Lower leg skin (tissue), 4 donors: ENCODE data around the gene COPG1. TPM values are rescaled to one million over a fixed set of nuclear protein-coding genes. Genes with fewer than 3 reads are reported as not detected.

Experiments used
- DNase-seq, 2 donors: peaks; one replicate each; pipeline ENCODE4 v3.0.0-alpha.2; 2019; ENCODE audit warnings: low spot score in 2 of 2
- H3K4me3 ChIP-seq: fragments of 200-600 bp; sonication (generic); 2 replicates; pipeline ENCODE4 v1.5.1; 2017; ENCODE audit warnings: mild to moderate bottlenecking, low read depth; ENCODE audit not compliant: poor library complexity, severe bottlenecking
- POLR2A ChIP-seq, 2 donors: fragments of 450-650 bp; IDR thresholded peaks; one replicate each; pipeline ENCODE4 v1.6.1; 2016 to 2017; ENCODE audit warnings: antibody characterized with exemption in 2 of 2, mild to moderate bottlenecking in 1 of 2, moderate library complexity in 1 of 2
- WGBS, 2 donors: methylation state at CpG; one replicate each; pipeline ENCODE4 v1.1.5; 2018; 5-methylcytosine and 5-hydroxymethylcytosine counted together
- intact Hi-C: fragments of 100-400 bp; cut with DNase I; formaldehyde crosslinking; loops from one replicate; pipeline ENCODE4 v1.15.0; 2023; ENCODE audit warnings: low total_unique reads
- total RNA-seq, 4 donors: library from RNA; depleted of rRNA; stranded (reverse); fragments of >200 nt; gene quantifications; one replicate each; pipeline ENCODE4 v1.1.0, GENCODE V29; 2016
- TF ChIP-seq, protein P1 (sequence below), 3 donors: fragments of 450-650 bp; IDR thresholded peaks; one replicate each; pipeline ENCODE4 v1.5.1; 2016; ENCODE audit warnings: antibody characterized with exemption in 3 of 3, mild to moderate bottlenecking in 3 of 3, moderate library complexity in 2 of 3

COPG1 gene
- total RNA-seq, 4 donors from 2014 or later: 69.2 to 95.2 (median 79.8) TPM

- DNase-seq: peak; percentile 65 to 94
- no peak for TF ChIP-seq POLR2A (IDR thresholded peaks at IDR 0.05)
- TF ChIP-seq, protein P1, sequence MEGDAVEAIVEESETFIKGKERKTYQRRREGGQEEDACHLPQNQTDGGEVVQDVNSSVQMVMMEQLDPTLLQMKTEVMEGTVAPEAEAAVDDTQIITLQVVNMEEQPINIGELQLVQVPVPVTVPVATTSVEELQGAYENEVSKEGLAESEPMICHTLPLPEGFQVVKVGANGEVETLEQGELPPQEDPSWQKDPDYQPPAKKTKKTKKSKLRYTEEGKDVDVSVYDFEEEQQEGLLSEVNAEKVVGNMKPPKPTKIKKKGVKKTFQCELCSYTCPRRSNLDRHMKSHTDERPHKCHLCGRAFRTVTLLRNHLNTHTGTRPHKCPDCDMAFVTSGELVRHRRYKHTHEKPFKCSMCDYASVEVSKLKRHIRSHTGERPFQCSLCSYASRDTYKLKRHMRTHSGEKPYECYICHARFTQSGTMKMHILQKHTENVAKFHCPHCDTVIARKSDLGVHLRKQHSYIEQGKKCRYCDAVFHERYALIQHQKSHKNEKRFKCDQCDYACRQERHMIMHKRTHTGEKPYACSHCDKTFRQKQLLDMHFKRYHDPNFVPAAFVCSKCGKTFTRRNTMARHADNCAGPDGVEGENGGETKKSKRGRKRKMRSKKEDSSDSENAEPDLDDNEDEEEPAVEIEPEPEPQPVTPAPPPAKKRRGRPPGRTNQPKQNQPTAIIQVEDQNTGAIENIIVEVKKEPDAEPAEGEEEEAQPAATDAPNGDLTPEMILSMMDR (IDR thresholded peaks at IDR 0.05): no peak
- H3K4me3 ChIP-seq: no peak overlapping the region
- WGBS, 2 donors: 27 to 47% methylated on average over 26 of the region's 26 CpGs
- intact Hi-C loops: no loop called here
These were observed 56.2 kb downstream of the COPG1 start for GRCh38 chr3:129305592-129306091.

DNA sequence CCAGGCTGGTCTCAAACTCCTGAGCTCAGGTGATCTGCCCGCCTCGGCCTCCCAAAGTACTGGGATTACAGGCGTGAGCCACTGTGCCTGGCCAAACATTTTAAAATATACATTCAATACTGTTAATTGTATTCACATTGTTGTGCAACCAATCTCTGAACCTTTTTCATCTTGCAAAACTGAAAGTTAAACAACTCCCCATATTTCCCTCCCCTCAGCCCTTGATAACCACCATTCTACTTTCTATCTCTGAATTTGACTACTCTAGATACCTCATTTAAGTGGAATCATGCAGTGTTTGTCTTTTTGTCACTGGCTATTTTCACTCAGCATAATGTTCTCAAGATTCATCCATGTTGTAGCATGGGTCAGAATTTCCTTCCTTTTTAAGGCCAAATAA, 59.2 kb downstream of the COPG1 start:
- DNase-seq: no peak
- no peak overlapping the region for H3K4me3 ChIP-seq
- intact Hi-C loops: no loop called here
- TF ChIP-seq, protein P1 (IDR thresholded peaks at IDR 0.05): no peak
- TF ChIP-seq POLR2A (IDR thresholded peaks at IDR 0.05): no peak
- 93 to 94% methylated on average over 3 of the region's 3 CpGs for WGBS, 2 donors

- no peak overlapping the region for H3K4me3 ChIP-seq
- intact Hi-C loops: no loop called here
- DNase-seq: no peak
- 52 to 53% methylated on average over 6 to 7 of the region's 7 CpGs for WGBS, 2 donors
- TF ChIP-seq, protein P1 (IDR thresholded peaks at IDR 0.05): no peak
- TF ChIP-seq POLR2A (IDR thresholded peaks at IDR 0.05): no peak
These were observed 61.0 kb downstream of the COPG1 start for GRCh38 chr3:129310111-129311011.

DNA sequence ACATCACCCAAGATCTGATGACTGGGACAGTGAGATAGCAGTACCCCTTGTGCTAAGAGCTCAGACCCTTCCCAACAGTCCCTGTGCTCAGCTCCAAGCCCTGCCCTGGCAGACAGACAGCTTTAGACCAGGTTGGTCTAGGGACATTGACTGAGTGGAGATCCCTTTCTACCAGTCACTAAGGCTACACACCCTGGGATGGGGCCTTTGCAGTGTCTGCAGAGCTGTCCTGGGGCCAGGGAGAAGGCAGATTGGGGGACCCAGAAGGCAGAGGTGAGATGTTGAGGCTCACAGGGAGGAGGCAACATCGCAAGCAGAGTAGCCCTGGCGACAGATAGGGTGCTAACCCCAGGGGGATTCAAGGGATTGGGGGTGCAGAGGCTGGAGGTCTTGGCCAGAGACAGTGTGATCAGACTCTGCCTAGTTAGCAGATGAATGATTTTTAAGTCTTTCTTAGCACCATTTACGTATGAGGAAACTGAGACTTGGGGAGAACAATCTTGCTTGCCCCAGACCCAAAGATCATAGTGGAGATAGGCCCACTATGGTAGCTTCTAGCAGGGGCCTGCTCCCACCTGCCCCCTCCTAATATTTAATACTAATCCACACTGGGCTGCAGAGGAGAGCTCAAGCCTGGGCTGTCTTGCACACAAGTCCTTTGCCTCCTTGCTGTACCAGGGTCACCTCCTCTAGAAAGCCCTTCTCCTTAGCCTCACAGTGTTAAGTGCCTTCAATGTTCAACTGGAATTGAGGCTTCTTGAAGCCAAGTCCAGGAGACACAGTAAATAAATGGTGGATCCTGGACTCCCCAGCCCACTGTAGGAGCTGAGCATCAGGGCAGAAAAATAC, 61.9 kb downstream of the COPG1 start:
- DNase-seq: no peak
- H3K4me3 ChIP-seq: no peak overlapping the region
- intact Hi-C loops: no loop called here
- 89 to 90% methylated on average over 3 of the region's 3 CpGs for WGBS, 2 donors
- TF ChIP-seq POLR2A (IDR thresholded peaks at IDR 0.05): no peak
- TF ChIP-seq, protein P1 (IDR thresholded peaks at IDR 0.05): no peak

GRCh38 chr3:129312021-129312639, 62.7 kb downstream of the COPG1 start:
- WGBS, 2 donors: 70 to 76% methylated on average over 2 of the region's 2 CpGs
- no peak for DNase-seq
- H3K4me3 ChIP-seq: no peak overlapping the region
- intact Hi-C loops: no loop called here
- TF ChIP-seq, protein P1 (IDR thresholded peaks at IDR 0.05): no peak
- TF ChIP-seq POLR2A (IDR thresholded peaks at IDR 0.05): no peak
